Measurements from ENCODE around the gene TTC7B. TPM values are rescaled to one million over a fixed set of nuclear protein-coding genes. Genes with fewer than 3 reads are reported as not detected.

The TTC7B gene
- total and polyA plus RNA-seq, 2 of the 8 experiments (the other 6 are each of a cell fraction or from before 2014, with no cell fraction given) = 23.7 to 34.0 TPM

GRCh38 chr14:90560558-90560957 is 255.7 kb downstream of the TTC7B start (continued):
- TF ChIP-seq CTBP2 (IDR thresholded peaks at IDR 0.05; ENCODE audit: borderline replicate concordance, insufficient read depth, insufficient read length, low read length) (no peak), PHF8 (conservative IDR thresholded peaks at IDR 0.05; ENCODE audit: low read depth, low read length) (no peak), SAP30 (IDR thresholded peaks at IDR 0.05; ENCODE audit: insufficient read depth, insufficient replicate concordance, low read length) (no peak), CHD2 (IDR thresholded peaks at IDR 0.05; ENCODE audit: low read length) (no peak)
